DMS79 (cell line): ENCODE data around the gene C2CD3.
"Not testable (repeated sequence)": the region's sequence is repeated elsewhere in the genome, so short reads cannot be mapped to it uniquely, and the experiment has no call there.

Experiments
- DNase-seq: peaks from one replicate; lab custom pipeline; 2025; lab: John Stamatoyannopoulos, UW

Gene C2CD3

GRCh38 chr11:74069146-74070046 lies 101.4 kb downstream of the C2CD3 start:
- peak; percentile 13 for DNase-seq

- not testable (repeated sequence) for DNase-seq
These were observed 104.1 kb downstream of the C2CD3 start for GRCh38 chr11:74066663-74067062.

- DNase-seq, result not testable (repeated sequence)
These were observed 105.3 kb downstream of the C2CD3 start for GRCh38 chr11:74065534-74065933.

GRCh38 chr11:74063628-74064027 lies 107.2 kb downstream of the C2CD3 start:
- not testable (repeated sequence) for DNase-seq

- not testable (repeated sequence) for DNase-seq
These were observed 109.2 kb downstream of the C2CD3 start for GRCh38 chr11:74061599-74061998.

GRCh38 chr11:74057249-74058151 lies 113.3 kb downstream of the C2CD3 start:
- no peak for DNase-seq

GRCh38 chr11:74055938-74056337 lies 114.9 kb downstream of the C2CD3 start:
- DNase-seq, result no peak

GRCh38 chr11:74050465-74050864 lies 120.3 kb downstream of the C2CD3 start:
- DNase-seq, result no peak

GRCh38 chr11:74048993-74049392 lies 121.8 kb downstream of the C2CD3 start:
- no peak for DNase-seq

- DNase-seq, result no peak
These were observed 126.3 kb downstream of the C2CD3 start for GRCh38 chr11:74044538-74044937.

GRCh38 chr11:74043450-74043849 lies 127.4 kb downstream of the C2CD3 start:
- no peak for DNase-seq

- DNase-seq, result no peak
These were observed 133.5 kb downstream of the C2CD3 start for GRCh38 chr11:74037309-74037708.

GRCh38 chr11:74035264-74035663 lies 135.5 kb downstream of the C2CD3 start:
- no peak for DNase-seq

GRCh38 chr11:74033046-74033445 lies 137.8 kb downstream of the C2CD3 start:
- no peak for DNase-seq

- DNase-seq, result no peak
These were observed 139.8 kb downstream of the C2CD3 start for GRCh38 chr11:74030723-74031676.

GRCh38 chr11:74025467-74026166 lies 145.2 kb downstream of the C2CD3 start:
- no peak for DNase-seq

GRCh38 chr11:74024261-74025029 lies 146.4 kb downstream of the C2CD3 start:
- DNase-seq, result no peak

GRCh38 chr11:74023276-74023675 lies 147.5 kb downstream of the C2CD3 start:
- no peak for DNase-seq

GRCh38 chr11:74022546-74022945 lies 148.3 kb downstream of the C2CD3 start:
- DNase-seq, result no peak

- no peak for DNase-seq
These were observed 148.8 kb downstream of the C2CD3 start for GRCh38 chr11:74021998-74022397.
